Hematopoietic multipotent progenitor cell treated with erythropoietin and hydrocortisone succinate and interleukin-3 and kit ligand, for 8 days (in vitro differentiated cells): ENCODE measurements around the gene ZNF439.
A peak's percentile ranks its signal among the peaks of the same experiment; 100 is the strongest.
"Not testable (repeated sequence)": the region's sequence is repeated elsewhere in the genome, so short reads cannot be mapped to it uniquely, and the experiment has no call there.

Experiments
- DNase-seq: peaks from one replicate; pipeline ENCODE4 v3.0.0-alpha.2; 2015

The ZNF439 gene

GRCh38 chr19:11872624-11873023 is 24.1 kb downstream of the ZNF439 start:
- DNase-seq: no peak

- DNase-seq: no peak
Measured at GRCh38 chr19:11873762-11874161, 25.2 kb downstream of the ZNF439 start.

- DNase-seq: peak; percentile 21
Measured at GRCh38 chr19:11879687-11880266, 31.3 kb downstream of the ZNF439 start.

GRCh38 chr19:11880598-11880997 is 32.1 kb downstream of the ZNF439 start:
- no peak for DNase-seq

- DNase-seq: peak; percentile 78
Measured at GRCh38 chr19:11881151-11881800, 32.8 kb downstream of the ZNF439 start.

- DNase-seq: no peak
Measured at GRCh38 chr19:11882606-11883005, 34.1 kb downstream of the ZNF439 start.

- no peak for DNase-seq
Measured at GRCh38 chr19:11887234-11887610, 38.7 kb downstream of the ZNF439 start.

GRCh38 chr19:11887611-11888531 is 39.3 kb downstream of the ZNF439 start, which contains the start of gene ZNF69:
ZNF69 (plus strand) TSS chr19:11887782; CDS start chr19:11887924, 142 bp downstream.
- DNase-seq: peak; percentile 85

- not testable (repeated sequence) for DNase-seq
Measured at GRCh38 chr19:11889901-11890300, 41.4 kb downstream of the ZNF439 start.

- DNase-seq: no peak
Measured at GRCh38 chr19:11890634-11891033, 42.1 kb downstream of the ZNF439 start.

GRCh38 chr19:11894851-11895250 is 46.3 kb downstream of the ZNF439 start:
- DNase-seq: no peak

- no peak for DNase-seq
Measured at GRCh38 chr19:11902228-11902627, 53.7 kb downstream of the ZNF439 start.

GRCh38 chr19:11905928-11906327 is 57.4 kb downstream of the ZNF439 start:
- no peak for DNase-seq

- DNase-seq: not testable (repeated sequence)
Measured at GRCh38 chr19:11911937-11912336, 63.4 kb downstream of the ZNF439 start.

GRCh38 chr19:11914417-11915051 is 66.0 kb downstream of the ZNF439 start:
- not testable (repeated sequence) for DNase-seq
